Neural progenitor cell (in vitro differentiated cells): ENCODE results near the gene IQSEC1.

Experiments
- EZH2 ChIP-seq: fragments of 200-600 bp; sonication (generic); IDR thresholded peaks from 2 replicates; pipeline ENCODE4 v1.6.1; 2017; ENCODE audit warnings: antibody characterized with exemption, mild to moderate bottlenecking, moderate library complexity
- EZH2phosphoT487 ChIP-seq: fragments of 200-600 bp; sonication (generic); IDR thresholded peaks from 2 replicates; pipeline ENCODE4 v1.6.1; 2017; ENCODE audit warnings: antibody characterized with exemption
- TF ChIP-seq, protein P1 (sequence below): fragments of 200-600 bp; sonication (generic); IDR thresholded peaks from 2 replicates; pipeline ENCODE4 v1.5.1; 2017; ENCODE audit warnings: antibody characterized with exemption, mild to moderate bottlenecking

DNA sequence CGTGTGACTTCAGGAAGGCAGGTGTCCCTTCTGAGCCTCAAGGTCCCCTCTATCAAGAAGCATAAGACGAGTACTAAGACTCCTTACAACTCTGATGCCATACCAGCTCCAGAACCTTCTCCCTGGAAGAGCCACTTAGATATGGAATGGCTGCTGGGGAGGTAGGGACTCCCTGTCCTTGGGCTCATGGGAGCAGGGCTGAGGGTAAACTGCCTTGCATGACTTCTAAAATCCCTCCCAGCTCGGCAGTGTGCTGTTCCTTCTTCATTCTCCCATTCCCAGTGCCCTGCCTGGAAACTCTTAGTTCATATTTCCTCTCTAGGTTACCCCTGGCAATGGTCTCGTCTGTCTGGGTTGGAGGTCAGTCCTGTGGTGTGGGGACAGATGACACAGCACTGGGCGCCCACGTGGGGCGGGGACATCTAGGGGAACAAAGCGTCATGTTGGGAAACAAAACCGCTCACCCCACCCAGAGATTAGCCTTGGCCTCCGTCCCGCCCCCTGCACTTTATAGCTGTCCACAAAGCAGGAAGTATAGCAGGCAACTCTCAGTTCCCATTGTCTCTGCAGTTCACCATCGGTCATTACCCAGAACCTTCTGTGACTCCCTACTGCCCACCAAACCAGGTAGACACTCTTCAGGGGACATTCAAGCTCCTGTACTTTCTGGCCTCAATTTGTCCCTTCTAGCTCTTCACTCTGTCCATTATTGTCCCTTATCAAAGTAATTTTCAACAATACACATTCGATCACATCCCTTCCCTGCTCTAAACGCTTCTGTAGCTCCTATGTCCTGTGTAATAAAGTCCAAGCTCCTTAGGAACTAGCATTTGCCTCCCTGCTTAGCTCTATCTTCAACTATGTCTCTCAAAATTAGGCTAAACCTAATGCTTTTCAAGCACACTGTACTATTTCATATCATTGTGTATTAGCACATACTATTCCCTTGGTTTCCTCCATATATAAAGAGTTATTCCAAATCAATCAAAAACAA lies 73.8 kb downstream of the IQSEC1 start:
- TF ChIP-seq, protein P1, sequence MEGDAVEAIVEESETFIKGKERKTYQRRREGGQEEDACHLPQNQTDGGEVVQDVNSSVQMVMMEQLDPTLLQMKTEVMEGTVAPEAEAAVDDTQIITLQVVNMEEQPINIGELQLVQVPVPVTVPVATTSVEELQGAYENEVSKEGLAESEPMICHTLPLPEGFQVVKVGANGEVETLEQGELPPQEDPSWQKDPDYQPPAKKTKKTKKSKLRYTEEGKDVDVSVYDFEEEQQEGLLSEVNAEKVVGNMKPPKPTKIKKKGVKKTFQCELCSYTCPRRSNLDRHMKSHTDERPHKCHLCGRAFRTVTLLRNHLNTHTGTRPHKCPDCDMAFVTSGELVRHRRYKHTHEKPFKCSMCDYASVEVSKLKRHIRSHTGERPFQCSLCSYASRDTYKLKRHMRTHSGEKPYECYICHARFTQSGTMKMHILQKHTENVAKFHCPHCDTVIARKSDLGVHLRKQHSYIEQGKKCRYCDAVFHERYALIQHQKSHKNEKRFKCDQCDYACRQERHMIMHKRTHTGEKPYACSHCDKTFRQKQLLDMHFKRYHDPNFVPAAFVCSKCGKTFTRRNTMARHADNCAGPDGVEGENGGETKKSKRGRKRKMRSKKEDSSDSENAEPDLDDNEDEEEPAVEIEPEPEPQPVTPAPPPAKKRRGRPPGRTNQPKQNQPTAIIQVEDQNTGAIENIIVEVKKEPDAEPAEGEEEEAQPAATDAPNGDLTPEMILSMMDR: no peak
- TF ChIP-seq EZH2phosphoT487 (no peak), EZH2 (no peak)
